HG03196 (cell line): Measurements from ENCODE around the gene YPEL5.
"Not testable (repeated sequence)": the region's sequence is repeated elsewhere in the genome, so short reads cannot be mapped to it uniquely, and the experiment has no call there.

Experiments
- ATAC-seq: cut with Tn5 transposase; IDR thresholded peaks from one replicate; pipeline ENCODE4 v1.9.1; 2021; ENCODE audit not compliant: unreplicated experiment

Gene YPEL5

DNA sequence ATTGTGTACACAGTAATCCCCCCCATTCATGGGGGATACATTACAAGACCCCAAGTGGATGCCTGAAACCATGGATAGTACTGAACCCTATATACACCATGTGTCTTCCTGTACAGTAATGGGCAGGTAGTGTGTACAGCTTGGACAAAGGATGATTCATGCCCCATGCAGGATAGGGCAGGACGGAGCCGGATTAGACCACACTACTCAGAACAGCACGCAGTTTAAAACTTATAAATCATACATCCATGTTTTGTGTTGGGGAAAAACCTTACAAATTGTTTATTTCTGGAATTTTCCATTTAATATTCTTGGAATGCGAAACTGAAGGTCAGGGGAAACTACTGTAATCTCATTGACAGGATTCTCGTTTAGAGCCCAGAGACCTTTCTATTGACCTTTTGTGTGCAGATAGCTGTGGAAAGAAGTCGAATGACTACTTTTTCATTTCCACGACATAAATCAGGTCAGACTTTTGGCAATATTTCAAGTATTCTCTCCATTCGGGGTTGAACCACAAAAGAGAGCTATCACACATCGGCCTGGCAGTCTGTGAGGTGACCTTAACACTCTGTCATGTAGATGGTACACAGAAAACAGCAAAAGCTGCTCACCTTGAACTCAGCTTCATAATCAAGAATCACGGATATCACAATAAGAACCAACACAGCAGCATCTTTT lies 9.9 kb upstream of the YPEL5 start:
- ATAC-seq: no peak

DNA sequence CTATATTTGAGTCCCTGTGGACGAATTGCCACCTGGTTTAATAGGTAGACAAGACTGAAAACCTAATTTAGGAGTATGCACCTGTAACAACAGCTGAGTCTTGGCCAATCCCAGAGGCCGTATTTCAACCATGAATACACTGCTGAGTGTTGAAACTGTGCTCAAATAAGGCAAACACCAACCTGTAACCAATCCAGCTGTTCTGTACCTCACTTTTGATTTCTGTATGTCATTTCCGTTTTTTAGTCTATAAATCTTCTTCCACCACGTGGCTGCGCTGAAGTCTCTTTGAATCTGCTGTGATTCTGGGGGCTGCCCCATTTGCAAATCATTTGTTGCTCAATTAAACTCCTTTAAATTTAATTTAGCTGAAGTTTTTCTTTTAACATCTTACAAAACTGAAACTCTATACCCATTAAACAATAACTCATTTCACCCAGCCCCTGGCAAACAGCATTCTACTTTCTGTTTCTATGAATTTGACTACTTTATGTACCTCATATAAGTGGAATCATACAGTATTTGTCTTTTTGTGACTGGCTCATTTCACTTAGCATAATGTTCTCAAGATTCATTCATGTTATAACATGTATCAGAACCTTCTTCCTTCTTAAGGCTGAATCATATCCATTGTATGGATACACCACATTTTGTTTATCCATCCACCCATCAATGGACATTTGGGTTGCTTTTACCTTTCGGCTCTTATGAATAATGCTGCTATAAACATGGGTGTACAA lies 7.5 kb upstream of the YPEL5 start:
- ATAC-seq: peak; percentile 48

DNA sequence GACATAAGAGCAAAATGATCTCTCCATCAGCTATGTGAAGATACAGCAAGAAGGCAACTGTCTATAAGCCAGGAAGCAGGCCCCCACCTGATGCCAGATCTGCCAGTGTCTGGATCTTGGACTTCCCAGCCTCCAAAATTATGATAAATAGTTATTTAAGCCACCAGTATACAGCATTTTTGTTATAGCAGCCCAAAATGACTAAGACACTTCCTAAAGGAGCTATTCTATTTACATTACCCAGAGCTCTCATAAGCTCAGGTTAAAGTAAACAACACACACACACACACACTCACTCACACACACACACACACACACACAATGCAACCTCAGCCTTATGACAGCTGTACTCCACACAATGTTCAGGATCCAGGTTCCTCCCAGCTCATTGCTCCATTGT lies 5.7 kb upstream of the YPEL5 start:
- no peak for ATAC-seq

DNA sequence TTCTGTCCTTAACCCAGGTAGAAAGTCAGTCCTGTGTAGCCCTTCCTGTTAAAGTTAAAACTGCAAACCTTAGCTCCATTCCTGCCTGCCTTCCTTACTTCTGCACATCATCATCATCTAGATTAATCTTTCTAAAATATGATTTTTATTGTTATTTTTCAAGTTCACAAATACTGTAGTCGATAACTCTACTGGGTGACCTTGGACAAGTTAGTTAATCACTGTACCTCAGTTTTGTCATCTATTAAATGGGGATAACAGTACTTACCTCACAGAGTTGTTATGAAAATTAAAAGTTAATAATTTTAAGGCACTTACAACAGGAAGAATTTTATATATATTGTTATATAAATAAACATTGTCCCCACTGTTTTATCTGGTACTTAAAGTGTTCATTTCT lies 2.5 kb upstream of the YPEL5 start:
- ATAC-seq: no peak

DNA sequence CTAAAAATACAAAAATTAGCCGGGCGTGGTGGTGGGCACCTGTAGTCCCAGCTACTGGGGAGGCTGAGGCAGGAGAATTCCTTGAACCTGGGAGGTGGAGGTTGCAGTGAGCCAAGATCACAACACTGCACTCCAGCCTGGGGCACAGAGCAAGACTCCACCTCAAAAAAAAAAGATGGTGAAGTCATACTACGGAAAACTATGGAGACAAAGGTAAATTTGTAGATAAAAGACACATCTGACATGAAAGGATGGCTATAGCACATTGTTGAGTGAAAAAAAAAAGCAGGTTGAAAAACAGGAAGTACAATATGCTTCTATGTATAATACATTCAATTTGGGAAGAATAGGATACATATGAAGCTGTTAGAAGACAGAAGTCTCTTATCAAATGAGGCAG lies 1.9 kb upstream of the YPEL5 start:
- ATAC-seq: not testable (repeated sequence)

DNA sequence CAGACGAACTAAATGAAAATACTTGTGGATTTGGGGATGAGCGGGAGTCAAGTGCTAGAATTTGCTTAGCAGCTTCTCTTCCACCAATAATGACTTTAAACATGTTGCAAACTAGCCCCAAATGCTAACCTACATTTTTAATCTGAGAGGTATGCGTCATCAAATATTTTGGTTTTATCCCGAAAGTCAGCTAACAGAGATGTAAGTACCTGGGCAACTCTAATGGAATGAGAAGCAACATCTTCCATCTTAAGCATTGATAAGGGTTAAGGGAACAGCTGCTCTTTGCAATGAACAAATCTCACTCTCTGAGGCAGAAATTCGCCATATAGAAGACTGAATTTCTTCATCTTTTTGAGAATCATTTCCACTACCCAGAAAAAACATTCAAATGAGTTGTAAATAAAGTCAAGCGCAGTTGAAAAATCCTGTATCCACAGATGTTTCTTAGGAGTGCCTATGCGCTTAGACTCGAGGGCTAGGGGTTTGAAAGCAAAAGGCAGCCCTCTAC lies 926 bp upstream of the YPEL5 start:
- no peak for ATAC-seq

DNA sequence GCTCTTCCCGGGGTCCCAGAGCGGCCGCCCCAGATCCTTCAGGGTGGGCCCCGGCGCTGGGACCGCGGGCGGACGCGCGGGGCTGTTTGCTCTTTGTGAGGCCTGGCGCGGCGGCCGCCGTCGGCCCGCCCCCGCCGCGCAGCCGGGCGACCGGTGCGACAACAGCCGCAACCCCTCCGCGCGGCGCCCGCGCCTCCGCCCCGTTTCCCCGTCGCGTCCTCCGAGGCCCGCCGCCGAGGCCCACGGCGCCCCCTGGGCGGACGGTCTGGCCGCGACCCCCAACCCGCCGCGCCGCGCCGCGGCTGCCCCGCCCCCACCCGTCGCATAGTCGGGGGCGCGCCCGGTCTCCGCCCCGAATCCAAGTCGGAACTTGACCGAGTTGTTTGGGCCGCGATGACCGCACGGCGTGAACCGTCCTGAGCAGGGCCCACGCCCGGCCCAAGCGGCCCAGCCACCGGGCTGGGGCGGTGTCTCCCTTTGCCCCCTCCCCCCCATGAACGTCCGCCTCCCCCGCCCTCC lies 448 bp downstream of the YPEL5 start:
- peak; percentile 2 for ATAC-seq

DNA sequence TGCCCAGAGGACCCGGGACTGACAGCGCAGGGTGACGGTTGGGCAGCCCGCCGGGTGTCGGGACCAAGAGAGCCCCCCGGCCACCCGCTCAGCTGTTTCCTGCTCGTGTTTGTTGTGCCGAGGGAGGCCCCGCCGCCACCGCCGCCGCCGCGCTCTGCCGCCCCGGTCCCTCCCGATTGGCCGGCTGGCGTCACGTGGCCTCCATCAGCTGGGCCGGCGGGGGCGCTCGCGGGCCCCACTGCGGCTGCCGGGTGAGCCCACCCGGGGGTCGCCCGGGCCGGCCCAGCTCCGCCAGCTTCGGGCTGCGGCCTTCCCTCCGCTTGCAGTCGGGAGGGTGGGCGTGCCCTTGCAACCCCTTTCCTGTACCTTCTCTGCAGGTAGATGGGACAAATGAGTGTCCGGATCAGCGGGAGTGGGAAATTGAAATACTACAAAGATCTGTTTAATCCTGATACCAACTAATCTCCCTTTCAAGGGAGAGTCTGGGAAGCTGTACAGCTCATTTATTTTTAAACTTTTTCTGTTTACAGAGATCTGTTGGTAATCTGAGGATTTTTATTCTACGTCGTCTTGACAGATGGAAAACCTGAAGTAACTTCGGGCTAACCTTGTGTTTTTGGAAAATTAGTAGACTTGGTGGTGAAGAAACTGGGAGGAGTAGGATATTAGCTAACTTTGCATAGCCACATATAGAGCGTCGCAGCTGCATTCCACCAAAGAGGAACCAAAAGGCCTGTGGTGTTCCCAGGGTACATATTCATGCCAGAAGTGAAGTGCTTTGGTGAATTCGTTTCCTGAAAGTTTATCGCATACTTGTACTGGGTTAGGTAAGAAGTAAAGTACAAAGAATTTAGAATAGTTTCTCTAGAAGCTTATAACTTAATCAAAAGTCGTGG lies 1.2 kb downstream of the YPEL5 start:
- ATAC-seq: peak; percentile 25

DNA sequence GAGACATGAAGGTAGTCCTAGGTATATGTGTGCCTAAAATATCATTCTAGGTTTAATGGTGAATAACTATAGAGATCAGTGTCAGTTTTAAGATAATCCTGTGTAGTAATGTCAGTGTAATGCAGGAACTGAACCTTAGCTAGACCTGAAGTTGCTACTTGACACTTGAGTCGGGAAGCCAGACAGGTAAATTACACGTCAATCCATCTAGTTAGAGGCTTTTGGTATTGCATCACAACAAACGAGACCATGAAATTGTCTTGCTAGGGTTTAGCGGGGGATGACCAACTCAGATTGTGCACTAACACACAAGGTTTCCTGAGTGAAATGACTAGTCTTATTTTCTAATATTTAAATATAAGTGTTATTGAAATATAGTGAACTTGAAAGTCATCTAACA lies 2.0 kb downstream of the YPEL5 start:
- ATAC-seq: no peak

DNA sequence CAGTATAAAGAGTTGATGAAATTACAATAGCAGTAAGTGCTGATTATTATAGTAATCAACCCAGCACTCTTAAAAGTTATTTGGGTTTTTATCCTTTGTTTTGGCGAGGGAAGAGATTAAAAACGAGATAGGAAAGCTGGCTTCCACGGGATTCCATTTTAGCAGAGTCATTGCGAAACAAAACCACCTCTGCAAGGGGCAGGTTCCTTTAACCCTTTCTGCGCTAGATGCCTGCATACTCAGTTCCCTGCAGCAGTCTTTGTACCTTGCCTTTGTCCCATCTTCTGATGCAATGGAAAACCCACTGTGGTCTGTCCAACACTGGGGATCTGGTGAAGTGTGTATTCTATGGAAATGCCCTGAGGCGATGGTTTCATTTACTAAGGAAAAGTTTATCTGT lies 2.7 kb downstream of the YPEL5 start:
- no peak for ATAC-seq

DNA sequence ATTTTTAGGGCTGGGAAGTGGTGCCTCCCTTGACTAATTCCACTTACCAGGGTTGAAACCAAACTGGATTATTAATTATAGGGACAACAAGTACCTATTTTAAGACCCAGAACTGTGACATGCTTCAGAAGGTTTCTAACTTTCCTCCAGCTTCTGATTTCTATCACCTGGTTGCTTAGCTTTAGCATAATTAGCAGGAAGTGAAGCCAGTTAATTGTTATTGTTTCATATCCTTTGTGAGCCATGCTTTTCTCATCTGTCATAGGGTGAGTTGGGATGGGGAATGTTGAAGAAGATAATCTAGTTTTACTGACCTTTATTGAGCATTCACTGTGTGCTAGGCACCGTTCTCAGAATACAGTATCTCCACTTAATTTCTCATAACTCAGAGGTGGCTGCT lies 3.2 kb downstream of the YPEL5 start:
- ATAC-seq: no peak

DNA sequence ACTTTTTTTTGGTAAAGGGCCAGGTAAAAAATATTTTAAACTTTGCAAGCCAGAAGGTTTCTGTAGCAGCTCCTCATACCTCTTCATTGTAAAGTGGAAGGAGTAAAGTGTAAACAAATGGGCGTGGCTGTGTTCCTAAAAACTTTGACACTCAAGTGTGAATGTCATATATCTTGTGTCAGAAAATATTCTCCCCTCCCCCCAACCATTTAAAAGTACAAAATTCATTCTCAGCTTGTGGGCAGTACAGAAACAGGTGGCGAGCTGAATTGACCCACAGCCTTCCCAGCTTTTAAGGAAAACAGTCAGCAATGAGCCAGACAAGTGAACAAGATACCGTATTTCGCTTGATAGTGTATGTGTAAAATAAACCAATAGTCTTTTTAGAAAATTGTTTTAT lies 4.0 kb downstream of the YPEL5 start:
- no peak for ATAC-seq

DNA sequence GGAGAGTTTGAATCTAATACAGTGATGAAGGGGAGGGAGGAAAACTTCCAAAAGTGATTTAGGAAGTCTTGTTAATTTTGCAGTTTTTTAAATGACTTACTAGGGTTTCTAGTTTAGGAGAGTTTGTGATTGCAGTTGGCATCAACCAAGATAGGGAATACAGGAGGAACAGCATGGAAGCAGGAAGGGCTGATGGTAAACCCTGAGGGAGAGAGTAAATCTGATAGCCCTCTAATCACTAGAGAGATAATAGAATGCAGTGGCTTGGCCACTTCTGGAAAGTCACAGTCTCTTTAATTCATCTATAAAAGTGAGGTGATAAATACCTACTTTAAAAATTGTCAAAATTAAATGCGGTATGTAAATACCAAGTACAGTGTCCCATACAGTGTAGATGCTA lies 5.6 kb downstream of the YPEL5 start:
- no peak for ATAC-seq

DNA sequence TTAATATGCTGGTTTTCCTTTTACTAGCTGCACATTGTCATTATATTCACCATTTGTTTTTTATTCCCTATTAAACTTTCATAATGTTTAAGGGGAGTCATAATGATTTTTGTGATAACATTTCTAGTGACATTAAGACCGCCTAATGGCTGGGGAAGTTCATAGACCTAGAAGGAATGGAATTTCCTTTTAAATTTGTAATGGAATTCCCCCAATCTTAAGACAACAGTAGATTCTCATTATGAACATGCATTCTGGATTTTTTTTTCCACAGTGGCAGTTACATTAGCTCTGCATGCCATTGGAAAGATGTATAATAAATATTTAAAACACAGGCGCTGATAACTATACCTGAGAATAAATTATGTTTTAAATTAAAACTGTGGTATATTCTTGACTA lies 8.4 kb downstream of the YPEL5 start:
- ATAC-seq: no peak

DNA sequence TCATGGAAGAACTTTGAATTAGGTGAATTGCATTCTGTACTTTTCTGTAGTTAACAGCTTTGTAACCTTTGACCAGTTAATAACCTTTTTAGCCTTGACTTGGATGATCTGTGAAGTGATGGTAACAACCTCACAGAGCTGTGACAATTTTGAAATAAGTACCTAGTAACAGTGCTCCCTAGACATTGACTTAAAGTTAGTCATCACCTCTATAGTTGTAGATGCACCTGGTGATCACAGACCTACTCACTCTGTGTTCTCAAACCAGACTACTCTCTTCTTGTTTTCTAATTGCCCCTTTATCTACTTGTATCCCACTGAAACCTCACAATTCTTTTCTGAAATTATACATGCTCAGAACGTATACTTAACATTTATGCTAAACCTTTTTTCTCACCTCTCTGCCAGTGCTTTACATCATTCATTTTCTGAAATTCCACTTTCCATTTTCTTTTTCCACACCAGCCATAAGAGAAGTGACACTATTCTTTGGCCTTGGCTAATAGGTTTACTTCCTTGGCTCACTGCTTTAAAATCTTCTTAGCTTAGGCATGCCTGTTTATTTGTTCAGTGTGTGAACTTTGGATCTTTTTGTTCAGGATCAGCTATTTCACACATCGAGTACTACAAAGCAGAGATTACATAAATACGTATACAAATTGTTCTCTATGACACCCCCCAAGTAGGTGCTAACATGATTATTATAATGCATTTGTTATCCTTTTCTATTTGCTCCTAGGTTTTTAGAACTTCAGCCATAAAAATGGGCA lies 9.3 kb downstream of the YPEL5 start:
- ATAC-seq: no peak

DNA sequence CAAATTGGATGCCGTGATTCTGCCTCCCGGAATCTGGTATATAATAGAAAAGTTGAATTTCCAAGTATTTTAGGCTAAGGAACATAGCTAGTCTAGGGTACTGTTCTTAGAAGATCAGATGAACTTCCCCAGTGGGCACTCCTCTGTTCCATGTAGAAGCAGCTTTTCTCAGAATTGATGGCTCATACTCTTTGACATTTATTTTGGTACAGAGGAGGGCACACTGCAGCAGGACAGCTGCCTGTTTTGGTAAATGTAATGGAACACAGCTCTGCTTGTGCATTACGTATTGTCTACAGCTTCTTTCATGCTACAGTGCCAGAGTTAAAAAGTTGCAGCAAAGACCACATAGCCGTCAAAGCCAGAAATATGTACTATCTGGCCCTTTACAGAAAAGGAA lies 10.8 kb downstream of the YPEL5 start:
- no peak for ATAC-seq

DNA sequence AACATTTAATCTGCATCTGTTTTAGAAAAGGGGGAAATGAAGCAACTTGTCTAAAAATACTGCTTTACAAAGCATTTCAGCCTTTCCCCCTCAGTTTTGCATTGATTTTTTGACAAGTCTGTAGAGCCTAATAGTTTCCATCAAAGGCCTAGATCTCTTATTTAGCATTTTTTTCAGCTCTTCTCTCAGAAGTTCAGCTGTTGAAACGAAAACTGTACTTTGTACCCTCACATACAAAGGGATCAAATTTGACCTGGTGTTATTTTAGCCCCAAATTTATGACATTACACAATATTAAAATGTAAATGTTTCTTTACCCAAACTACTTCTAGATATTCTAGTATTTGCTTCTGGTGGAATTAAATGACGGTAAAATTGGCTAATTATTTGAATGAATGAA lies 13.0 kb downstream of the YPEL5 start:
- no peak for ATAC-seq

DNA sequence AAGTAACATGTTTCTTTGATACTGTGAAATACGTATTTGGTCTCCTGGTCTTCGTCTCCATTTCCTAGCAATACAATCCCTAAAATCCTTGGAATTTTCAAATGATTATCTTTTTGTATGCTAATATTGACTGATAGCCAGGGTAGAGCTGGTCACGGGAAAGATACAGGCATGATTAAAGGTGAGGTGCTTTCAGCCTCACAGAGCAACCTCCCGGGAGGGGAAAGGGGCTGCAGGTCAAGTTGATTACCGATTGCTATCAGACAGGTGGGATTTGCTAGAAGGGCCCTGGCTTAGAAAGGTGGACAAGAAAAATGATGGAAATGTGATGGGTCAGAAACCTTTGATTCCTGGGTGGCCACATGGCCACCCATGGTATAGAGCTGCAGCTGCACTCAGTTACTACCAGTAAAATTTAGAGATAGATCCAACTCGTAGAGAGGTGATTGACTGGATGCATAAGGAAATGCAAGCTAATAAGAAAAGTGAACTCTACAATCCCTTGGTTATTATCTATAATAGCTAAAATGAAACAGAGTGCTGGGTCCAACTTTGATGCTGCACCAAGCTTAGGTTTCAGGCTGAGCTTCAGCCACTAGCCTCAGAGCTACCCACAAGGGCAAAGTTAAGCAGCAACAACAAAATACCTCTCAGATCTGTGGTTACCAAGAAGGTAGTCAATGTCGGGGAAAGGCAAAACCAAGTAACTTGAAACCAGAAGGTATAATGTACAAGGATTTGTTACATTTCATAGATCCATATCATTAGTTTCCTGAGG lies 15.3 kb downstream of the YPEL5 start:
- no peak for ATAC-seq

DNA sequence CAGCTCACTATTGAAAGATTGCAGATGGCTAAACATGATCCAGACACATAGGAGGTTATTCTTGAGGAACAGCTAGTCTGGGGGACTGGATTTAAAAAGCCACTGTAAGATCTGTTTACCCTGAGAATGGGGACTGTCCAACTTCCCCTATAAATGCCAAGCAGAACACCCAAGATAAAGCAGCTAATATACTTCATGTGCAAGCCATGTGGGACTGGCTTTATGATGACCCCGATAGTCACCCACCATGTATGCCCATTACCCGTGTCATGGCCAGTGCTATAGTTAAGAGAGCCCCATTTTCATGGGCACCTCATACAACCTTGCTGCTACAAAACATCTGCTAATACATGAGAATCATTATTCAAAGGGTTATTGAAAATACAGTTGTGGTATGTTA lies 16.0 kb downstream of the YPEL5 start:
- ATAC-seq: no peak
